Fibroblast of mammary gland (primary cell): ENCODE results near the gene SYT14.

Source experiments
- DNase-seq: peaks from one replicate; pipeline ENCODE4 v3.0.0-alpha.2; 2010; ENCODE audit warnings: low read depth
- H3K4me3 ChIP-seq: 2 replicates; pipeline ENCODE4 v1.5.1; 2011; ENCODE audit warnings: low read depth, mild to moderate bottlenecking, low read length, moderate library complexity; ENCODE audit not compliant: control insufficient read depth
- CTCF ChIP-seq: conservative IDR thresholded peaks from 2 replicates; pipeline ENCODE4 v1.5.1; 2011; ENCODE audit warnings: low read depth, low read length, inconsistent platforms; ENCODE audit not compliant: control insufficient read depth, insufficient read depth

Gene SYT14

GRCh38 chr1:210200124-210200736 lies 262.2 kb downstream of the SYT14 start:
- no peak for DNase-seq
- TF ChIP-seq CTCF = no peak
- no peak overlapping the region for H3K4me3 ChIP-seq

- peak; percentile 6 for DNase-seq
- no peak for TF ChIP-seq CTCF
- H3K4me3 ChIP-seq = no peak overlapping the region
Measured at GRCh38 chr1:210201681-210202080, 263.7 kb downstream of the SYT14 start.

GRCh38 chr1:210207597-210208450 lies 269.8 kb downstream of the SYT14 start:
- no peak overlapping the region for H3K4me3 ChIP-seq
- TF ChIP-seq CTCF = no peak
- DNase-seq = no peak

GRCh38 chr1:210213335-210213734 lies 275.3 kb downstream of the SYT14 start:
- no peak overlapping the region for H3K4me3 ChIP-seq
- no peak for DNase-seq
- TF ChIP-seq CTCF = no peak

- no peak overlapping the region for H3K4me3 ChIP-seq
- DNase-seq = no peak
- no peak for TF ChIP-seq CTCF
Measured at GRCh38 chr1:210214573-210215409, 276.8 kb downstream of the SYT14 start.

- no peak for TF ChIP-seq CTCF
- no peak for DNase-seq
- no peak overlapping the region for H3K4me3 ChIP-seq
Measured at GRCh38 chr1:210217482-210217881, 279.5 kb downstream of the SYT14 start.
